ENCODE measurements around the gene P2RY6.

P2RY6 gene

DNA sequence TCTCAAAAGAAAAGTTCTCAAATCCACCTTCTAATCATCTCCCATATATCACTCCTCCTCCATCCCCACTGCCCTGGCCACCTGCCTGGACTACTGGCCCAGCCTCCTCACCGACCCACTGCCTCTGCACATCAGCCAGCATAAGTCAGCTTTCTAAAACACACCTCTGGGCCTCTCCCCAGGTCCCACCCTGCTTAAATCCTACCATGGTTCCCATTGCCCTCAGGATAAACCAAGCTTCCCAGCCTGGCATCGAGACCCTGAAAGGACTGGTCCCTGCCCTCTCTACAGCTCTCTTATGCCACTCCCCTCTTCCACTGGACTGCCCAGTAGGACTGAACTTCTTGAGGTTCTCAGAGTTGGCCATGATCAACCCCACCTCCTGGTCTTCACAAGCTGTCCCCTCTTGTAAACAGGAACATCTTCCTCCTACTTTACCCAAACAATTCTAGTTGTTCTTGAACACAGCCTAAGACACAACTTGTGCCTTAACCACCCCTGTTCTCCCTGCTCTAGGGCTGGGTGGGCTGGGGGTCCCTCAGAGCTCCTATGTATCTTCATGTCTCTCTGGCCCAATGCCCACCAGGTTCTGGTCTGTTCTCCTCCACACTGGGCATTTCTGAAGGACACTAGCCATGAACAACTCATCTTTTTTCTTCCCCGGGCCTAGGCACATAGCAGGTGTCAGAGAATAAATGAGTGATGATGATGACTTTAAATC, 12.6 kb upstream of the P2RY6 start:
- in situ Hi-C loops (cut with MboI; ENCODE audit: low pct_unique_long_range_greater_than_20kb, low sequenced_read_pairs, unreplicated experiment) = no loop called here
- DNase-seq (ENCODE audit: low spot score) = no peak
- TF ChIP-seq CTCF (IDR thresholded peaks at IDR 0.05; ENCODE audit: extremely low read depth, insufficient read depth, missing control alignments) = no peak

GRCh38 chr11:73260127-73260457, 12.0 kb upstream of the P2RY6 start:
- TF ChIP-seq CTCF (IDR thresholded peaks at IDR 0.05; ENCODE audit: extremely low read depth, insufficient read depth, missing control alignments) = no peak
- no peak for DNase-seq (ENCODE audit: low spot score)
- in situ Hi-C loops (cut with MboI; ENCODE audit: low pct_unique_long_range_greater_than_20kb, low sequenced_read_pairs, unreplicated experiment) = no loop called here

- in situ Hi-C loops (cut with MboI; ENCODE audit: low pct_unique_long_range_greater_than_20kb, low sequenced_read_pairs, unreplicated experiment) = no loop called here
- no peak for TF ChIP-seq CTCF (IDR thresholded peaks at IDR 0.05; ENCODE audit: extremely low read depth, insufficient read depth, missing control alignments)
- DNase-seq (ENCODE audit: low spot score) = no peak
Observed at GRCh38 chr11:73262851-73263495, 9.2 kb upstream of the P2RY6 start.

GRCh38 chr11:73263640-73264039, 8.5 kb upstream of the P2RY6 start:
- in situ Hi-C loops (cut with MboI; ENCODE audit: low pct_unique_long_range_greater_than_20kb, low sequenced_read_pairs, unreplicated experiment) = no loop called here
- no peak for DNase-seq (ENCODE audit: low spot score)
- no peak for TF ChIP-seq CTCF (IDR thresholded peaks at IDR 0.05; ENCODE audit: extremely low read depth, insufficient read depth, missing control alignments)

DNA sequence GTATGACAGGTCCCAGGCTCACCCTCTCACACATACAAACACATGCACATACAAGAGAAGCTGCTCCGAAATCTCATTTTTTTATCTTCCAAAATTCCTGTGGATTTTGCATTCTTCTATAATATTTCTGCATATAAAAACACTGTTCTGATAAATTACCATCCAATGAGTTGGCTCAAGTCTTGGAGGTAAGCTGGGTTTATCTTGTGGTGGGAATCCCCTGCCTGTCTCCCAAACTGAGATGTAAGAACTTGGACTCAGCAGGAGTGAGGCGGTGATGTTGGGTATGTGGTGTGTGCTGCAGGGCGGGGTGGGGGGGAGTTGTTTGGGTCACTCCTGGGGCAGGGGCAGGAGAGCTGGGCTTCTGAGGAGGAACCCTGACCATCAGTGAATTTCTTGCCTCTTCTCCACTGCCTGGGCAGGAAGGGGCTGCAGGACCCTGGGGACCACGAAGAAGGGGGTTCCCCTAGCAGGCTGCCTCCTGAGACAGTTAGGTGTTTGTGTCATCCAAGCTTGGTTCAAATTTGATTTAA, 6.8 kb upstream of the P2RY6 start:
- in situ Hi-C loops (cut with MboI; ENCODE audit: low pct_unique_long_range_greater_than_20kb, low sequenced_read_pairs, unreplicated experiment) = no loop called here
- no peak for TF ChIP-seq CTCF (IDR thresholded peaks at IDR 0.05; ENCODE audit: extremely low read depth, insufficient read depth, missing control alignments)
- no peak for DNase-seq (ENCODE audit: low spot score)

DNA sequence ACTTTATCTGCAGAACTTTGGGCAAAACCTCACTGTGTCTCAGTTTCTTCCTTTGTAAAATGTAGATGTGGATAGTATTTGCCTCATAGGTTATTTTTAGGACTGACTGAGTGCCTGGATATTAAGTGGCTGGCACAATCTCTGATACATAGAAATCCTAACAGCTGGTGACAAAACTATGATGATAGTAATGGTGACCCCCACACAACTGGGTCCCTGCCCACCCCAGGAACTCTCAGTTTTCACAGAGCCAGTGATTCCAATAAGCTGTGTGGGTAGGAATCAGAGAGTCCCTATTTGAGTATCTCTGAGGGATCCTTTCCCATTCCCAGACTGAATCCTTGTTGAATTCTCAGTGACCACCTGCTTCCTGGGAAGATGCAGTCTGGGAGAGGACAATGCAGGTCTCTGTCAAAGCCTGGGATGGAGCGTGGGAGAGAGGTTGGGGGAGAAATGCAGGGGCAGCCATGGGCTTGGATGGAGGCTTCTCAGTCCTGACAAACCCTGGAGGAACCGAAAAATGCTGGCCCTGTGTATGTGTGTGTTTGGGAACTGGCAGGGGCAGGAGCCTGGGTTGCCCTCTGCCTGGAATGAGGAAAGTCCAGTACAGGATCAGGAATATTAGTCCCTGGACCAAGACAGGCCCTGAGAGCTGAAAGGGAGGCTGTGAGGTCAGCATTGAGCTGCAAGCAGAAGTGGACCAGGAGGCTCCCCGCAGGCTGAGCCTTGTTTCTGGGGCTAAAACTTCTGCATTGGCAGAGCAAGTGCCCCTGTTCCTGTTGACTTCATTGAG, 6.1 kb upstream of the P2RY6 start:
- TF ChIP-seq CTCF (IDR thresholded peaks at IDR 0.05; ENCODE audit: extremely low read depth, insufficient read depth, missing control alignments) = no peak
- no peak for DNase-seq (ENCODE audit: low spot score)
- in situ Hi-C loops (cut with MboI; ENCODE audit: low pct_unique_long_range_greater_than_20kb, low sequenced_read_pairs, unreplicated experiment) = no loop called here

Data from GM13977 (cell line).